ENCODE results near the gene ZNF423.

DNA sequence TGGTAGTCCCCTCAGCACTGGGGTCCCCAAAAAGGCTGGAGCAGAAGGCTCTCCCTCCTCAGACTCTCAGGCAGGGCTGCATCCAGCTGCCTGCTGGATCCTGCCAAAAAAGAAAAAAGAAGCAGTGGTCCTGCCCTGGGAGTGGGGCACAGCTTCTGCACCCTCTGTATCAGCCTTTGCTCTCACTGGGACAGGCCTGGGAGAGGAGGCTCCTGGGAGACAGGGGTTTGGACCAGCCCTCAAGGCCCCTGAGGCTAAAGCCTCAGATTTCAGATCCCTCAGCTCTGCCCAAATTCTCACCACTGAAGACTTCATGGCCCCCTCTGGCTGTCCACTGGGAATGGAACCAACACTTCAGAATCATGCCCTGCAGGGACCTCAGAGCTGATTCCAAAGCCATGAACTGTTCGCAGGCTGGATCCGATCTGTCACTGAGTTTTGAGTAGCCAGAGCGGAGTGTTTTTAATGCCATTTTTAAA, 385.4 kb downstream of the ZNF423 start:
- TF ChIP-seq, protein P1, sequence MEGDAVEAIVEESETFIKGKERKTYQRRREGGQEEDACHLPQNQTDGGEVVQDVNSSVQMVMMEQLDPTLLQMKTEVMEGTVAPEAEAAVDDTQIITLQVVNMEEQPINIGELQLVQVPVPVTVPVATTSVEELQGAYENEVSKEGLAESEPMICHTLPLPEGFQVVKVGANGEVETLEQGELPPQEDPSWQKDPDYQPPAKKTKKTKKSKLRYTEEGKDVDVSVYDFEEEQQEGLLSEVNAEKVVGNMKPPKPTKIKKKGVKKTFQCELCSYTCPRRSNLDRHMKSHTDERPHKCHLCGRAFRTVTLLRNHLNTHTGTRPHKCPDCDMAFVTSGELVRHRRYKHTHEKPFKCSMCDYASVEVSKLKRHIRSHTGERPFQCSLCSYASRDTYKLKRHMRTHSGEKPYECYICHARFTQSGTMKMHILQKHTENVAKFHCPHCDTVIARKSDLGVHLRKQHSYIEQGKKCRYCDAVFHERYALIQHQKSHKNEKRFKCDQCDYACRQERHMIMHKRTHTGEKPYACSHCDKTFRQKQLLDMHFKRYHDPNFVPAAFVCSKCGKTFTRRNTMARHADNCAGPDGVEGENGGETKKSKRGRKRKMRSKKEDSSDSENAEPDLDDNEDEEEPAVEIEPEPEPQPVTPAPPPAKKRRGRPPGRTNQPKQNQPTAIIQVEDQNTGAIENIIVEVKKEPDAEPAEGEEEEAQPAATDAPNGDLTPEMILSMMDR (IDR thresholded peaks at IDR 0.05), result no peak
- no peak for TF ChIP-seq POLR2AphosphoS5 (IDR thresholded peaks at IDR 0.05)
